NCI-H1436 treated with DMSO at 0.1 percent for 48 hours (cell line): ENCODE data around the gene NOL4L.

ENCODE experiments used
- DNase-seq: peaks from one replicate; lab custom pipeline; 2025; lab: John Stamatoyannopoulos, UW

NOL4L gene

GRCh38 chr20:32539817-32540675 lies 45.1 kb downstream of the NOL4L start:
- no peak for DNase-seq

GRCh38 chr20:32539026-32539816 lies 45.9 kb downstream of the NOL4L start:
- DNase-seq = no peak

GRCh38 chr20:32538526-32538939 lies 46.6 kb downstream of the NOL4L start:
- no peak for DNase-seq

GRCh38 chr20:32537657-32538525 lies 47.2 kb downstream of the NOL4L start:
- DNase-seq = no peak

GRCh38 chr20:32536851-32537656 lies 48.1 kb downstream of the NOL4L start:
- peak; percentile 83 for DNase-seq

GRCh38 chr20:32535953-32536823 lies 48.9 kb downstream of the NOL4L start:
- DNase-seq = peak; percentile 83

- peak; percentile 36 for DNase-seq
Measured at GRCh38 chr20:32535316-32535952, 49.7 kb downstream of the NOL4L start.

DNA sequence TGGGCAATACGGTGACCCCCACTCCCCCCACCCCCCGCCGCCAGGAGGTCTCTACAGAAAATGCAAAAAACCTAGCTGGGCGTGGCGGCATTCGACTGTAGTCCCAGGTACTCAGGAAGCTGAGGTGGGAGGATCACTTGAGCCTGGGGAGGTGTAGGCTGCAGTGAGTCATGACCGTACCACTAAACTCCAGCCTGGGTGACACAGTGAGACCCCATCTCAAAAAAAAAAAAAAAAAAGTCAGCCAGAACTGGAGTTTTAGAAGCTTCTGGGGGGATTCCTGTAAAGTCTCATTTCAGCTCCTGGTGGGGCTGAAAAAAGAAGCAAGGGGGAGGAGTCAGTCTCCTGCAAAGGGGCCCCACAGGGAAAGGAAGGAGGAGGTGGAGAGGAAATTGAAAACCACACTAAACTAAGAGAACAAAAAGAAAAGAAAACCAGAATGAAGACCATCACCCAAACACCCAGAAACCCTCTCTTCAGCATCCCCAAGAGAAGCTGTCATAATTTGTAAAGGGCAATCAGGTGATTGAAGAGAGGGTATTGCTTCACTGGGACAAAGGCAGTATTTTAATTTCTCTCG lies 50.4 kb downstream of the NOL4L start:
- no peak for DNase-seq

DNA sequence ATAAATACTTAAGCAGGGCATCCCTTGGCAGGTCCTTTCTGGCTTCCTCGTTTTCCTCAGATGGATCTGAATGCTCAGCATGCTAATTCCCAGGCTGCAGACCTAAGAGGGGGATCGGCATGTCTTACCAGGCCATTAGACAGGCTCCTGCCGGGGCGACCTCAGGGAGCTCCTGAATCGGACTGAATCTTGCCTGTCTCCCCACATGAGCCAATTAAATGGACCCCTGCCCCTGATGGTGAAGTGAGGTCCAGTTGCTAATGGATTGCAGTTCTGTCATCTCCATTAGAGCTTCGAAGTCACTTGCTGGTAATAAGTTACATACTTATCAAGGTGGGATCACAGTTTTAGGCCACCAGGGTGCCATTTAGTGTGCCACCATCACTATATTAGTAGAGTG lies 51.4 kb downstream of the NOL4L start:
- no peak for DNase-seq

DNA sequence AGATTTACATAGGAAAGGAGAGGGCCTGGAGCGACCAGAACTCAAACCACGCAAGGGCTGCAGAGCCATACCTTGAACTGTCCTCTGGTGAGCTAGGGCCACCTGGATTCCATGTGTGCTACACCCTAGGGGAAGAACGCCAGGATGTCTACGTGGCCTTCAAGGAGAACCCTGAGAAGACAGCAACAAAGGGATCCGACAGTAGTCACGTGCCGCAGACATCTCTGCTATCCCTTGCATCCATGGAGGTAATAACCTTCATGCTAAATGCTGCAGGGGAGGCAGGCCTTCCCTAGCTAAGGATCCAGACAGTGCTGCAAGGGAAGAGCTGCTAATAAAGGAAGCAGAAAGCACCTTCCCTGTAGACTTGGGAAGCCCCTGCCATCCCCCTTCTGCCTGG lies 52.9 kb downstream of the NOL4L start:
- no peak for DNase-seq

- DNase-seq = no peak
Measured at GRCh38 chr20:32528905-32529670, 56.0 kb downstream of the NOL4L start.

GRCh38 chr20:32528171-32528891 lies 56.8 kb downstream of the NOL4L start:
- DNase-seq = peak; percentile 72

DNA sequence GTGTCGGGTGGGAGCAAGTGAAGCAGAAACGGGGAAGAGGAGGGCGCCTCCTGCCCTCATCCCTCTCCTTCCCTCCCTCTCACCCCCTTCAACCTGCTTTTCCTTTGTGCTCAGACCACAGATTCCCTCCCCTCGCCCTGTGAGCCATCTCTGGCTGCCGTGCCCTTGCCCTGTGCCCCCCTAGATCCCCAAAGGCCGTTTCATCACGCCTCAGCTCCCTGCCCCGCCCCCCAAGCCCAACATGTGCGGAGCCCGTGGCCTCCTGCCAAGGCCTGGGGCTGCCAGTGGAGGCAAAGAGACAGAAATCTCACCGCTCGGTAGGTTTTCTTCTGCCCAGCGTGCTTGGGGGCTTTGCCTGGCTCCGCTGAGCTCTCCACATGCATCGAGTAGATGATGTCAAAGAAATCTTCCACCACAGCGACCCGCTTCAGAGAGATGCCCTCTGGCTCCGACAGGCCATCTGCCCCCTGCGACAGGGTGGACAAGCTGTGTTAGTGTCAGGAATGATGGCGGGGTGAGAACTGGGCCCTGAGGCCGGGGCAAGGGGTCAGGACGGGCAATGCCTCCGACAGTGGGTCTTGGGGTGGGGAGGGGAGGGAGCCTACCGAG lies 57.6 kb downstream of the NOL4L start:
- DNase-seq = no peak

DNA sequence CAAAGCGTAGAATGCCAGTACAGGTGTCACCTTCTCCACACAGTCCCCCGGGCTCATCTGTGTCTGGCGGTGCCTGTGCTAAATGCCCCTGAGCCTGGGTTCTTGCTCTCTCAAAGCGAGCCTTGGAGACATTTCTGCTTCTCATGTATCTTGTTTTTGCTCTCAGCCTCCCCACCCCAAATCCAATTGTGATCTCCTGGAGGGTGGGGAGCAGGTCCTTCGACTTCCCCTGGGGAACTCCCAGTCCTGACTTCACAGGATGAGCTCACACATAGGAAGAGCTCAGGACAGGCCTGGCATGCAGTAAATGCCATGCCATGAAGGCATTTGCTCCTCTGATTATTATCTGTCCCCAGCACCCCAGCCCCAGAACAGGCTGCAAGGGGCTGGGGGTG lies 58.1 kb downstream of the NOL4L start:
- DNase-seq = no peak

DNA sequence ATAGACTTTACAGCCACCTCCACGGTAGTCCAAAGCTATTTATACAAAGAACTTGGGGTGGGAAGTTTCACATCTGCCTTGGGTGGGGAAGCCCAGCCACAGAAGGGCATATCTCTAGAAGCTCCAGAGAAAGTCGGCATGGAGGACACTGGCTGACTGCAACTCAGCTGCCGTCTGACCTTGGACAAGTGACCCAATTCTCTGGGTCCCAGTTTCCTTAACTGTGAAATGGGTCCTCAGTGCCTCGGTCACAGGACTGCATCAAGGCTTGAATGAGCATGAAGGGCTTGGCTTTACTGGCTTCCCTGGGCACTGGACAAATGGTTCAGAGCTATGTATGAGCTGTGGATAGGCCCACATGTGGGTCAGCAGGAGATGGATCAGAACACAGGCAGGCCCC lies 58.6 kb downstream of the NOL4L start:
- no peak for DNase-seq

DNA sequence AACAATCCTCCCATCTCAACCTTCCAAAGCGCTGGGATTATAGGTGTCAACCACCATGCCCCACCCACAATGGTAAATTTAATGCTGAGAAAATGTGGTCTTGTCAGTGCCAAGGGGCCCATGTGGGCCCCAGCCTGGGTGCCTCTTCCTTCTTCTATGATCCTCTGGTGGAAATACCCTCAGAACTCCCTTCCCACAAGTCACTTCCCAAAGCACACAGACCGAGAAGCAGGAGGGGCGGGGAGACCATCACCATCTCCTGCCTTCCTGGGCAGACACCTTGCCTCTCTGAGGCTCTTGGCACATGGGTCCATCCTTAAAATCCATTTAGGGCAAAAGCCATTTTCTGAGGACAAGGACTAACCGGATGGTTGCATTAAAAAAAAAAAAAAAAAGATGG lies 59.0 kb downstream of the NOL4L start:
- DNase-seq = no peak

GRCh38 chr20:32524829-32525501 lies 60.2 kb downstream of the NOL4L start:
- no peak for DNase-seq
